HUES48 (cell line): ENCODE data around the gene TNFAIP1.

ENCODE experiments used
- H3K27ac ChIP-seq: one replicate; pipeline ENCODE4 v1.7.0; 2013; ENCODE audit warnings: low read depth, low read length, inconsistent platforms
- H3K27me3 ChIP-seq: 2 replicates; pipeline ENCODE4 v1.6.1; 2013; ENCODE audit warnings: mild to moderate bottlenecking, low read length; ENCODE audit not compliant: control insufficient read depth, insufficient read depth
- H3K36me3 ChIP-seq: 2 replicates; pipeline ENCODE4 v1.6.1; 2013; ENCODE audit warnings: low read length; ENCODE audit not compliant: control insufficient read depth, insufficient read depth
- H3K4me1 ChIP-seq: 2 replicates; pipeline ENCODE4 v1.6.1; 2013; ENCODE audit warnings: mild to moderate bottlenecking, low read length; ENCODE audit not compliant: control insufficient read depth, insufficient read depth
- H3K4me3 ChIP-seq: 2 replicates; pipeline ENCODE4 v1.5.1; 2013; ENCODE audit warnings: mild to moderate bottlenecking, low read depth, low read length
- H3K9ac ChIP-seq: 2 replicates; pipeline ENCODE4 v1.6.1; 2013; ENCODE audit warnings: mild to moderate bottlenecking, low read depth, low read length, moderate library complexity
- H3K9me3 ChIP-seq: 2 replicates; pipeline ENCODE4 v1.6.1; 2013; ENCODE audit warnings: low read length; ENCODE audit not compliant: control insufficient read depth, insufficient read depth

Gene TNFAIP1

GRCh38 chr17:28346746-28347246 is 11.2 kb downstream of the TNFAIP1 start:
- no peak overlapping the region for H3K9ac ChIP-seq
- peaks cover 16% of the 10 kb centered on the region for H3K4me1 ChIP-seq
- no peaks in the 10 kb centered on the region for H3K9me3 ChIP-seq
- peaks cover 96% of the 10 kb centered on the region for H3K36me3 ChIP-seq
- H3K27ac ChIP-seq = peak overlapping the region; percentile 86
- no peaks in the 10 kb centered on the region for H3K27me3 ChIP-seq
- no peak overlapping the region for H3K4me3 ChIP-seq

GRCh38 chr17:28347261-28347891 is 11.8 kb downstream of the TNFAIP1 start:
- Histone ChIP-seq H3K9ac (no peak overlapping the region), H3K27ac (peak overlapping the region; percentile 86), H3K9me3 (no peaks in the 10 kb centered on the region), H3K36me3 (peaks cover 95% of the 10 kb centered on the region), H3K27me3 (no peaks in the 10 kb centered on the region), H3K4me3 (no peak overlapping the region), H3K4me1 (peaks cover 16% of the 10 kb centered on the region)

- peaks cover 16% of the 10 kb centered on the region for H3K4me1 ChIP-seq
- peaks cover 95% of the 10 kb centered on the region for H3K36me3 ChIP-seq
- no peak overlapping the region for H3K4me3 ChIP-seq
- H3K27me3 ChIP-seq = no peaks in the 10 kb centered on the region
- H3K27ac ChIP-seq = no peak overlapping the region
- H3K9ac ChIP-seq = no peak overlapping the region
- no peaks in the 10 kb centered on the region for H3K9me3 ChIP-seq
Measured at GRCh38 chr17:28348979-28349378, 13.4 kb downstream of the TNFAIP1 start.

GRCh38 chr17:28350271-28350670 is 14.7 kb downstream of the TNFAIP1 start:
- H3K27me3 ChIP-seq = no peaks in the 10 kb centered on the region
- H3K4me3 ChIP-seq = no peak overlapping the region
- no peaks in the 10 kb centered on the region for H3K9me3 ChIP-seq
- H3K9ac ChIP-seq = no peak overlapping the region
- peaks cover 16% of the 10 kb centered on the region for H3K4me1 ChIP-seq
- H3K27ac ChIP-seq = no peak overlapping the region
- peaks cover 95% of the 10 kb centered on the region for H3K36me3 ChIP-seq

GRCh38 chr17:28357061-28357900 is 21.7 kb downstream of the TNFAIP1 start, which contains the start of gene POLDIP2:
Gene POLDIP2 (minus strand): TSS chr17:28357527. CDS start chr17:28357448, 79 bp downstream.
- peak within 1 kb of the TSS; percentile 86 for H3K9ac ChIP-seq
- no peaks in the 10 kb centered on the region for H3K27me3 ChIP-seq
- peaks cover 8% of the 10 kb centered on the region; the same call in 1 of the 2 replicates for H3K4me1 ChIP-seq
- peaks cover 57% of the 10 kb centered on the region for H3K36me3 ChIP-seq
- peak within 1 kb of the TSS; percentile 73 for H3K27ac ChIP-seq
- no peaks in the 10 kb centered on the region for H3K9me3 ChIP-seq
- H3K4me3 ChIP-seq = peak within 1 kb of the TSS; percentile 91

GRCh38 chr17:28357901-28358197 is 22.3 kb downstream of the TNFAIP1 start:
- peak overlapping the region; percentile 91 for H3K4me3 ChIP-seq
- H3K27ac ChIP-seq = peak overlapping the region; percentile 73
- peaks cover 59% of the 10 kb centered on the region for H3K36me3 ChIP-seq
- no peaks in the 10 kb centered on the region for H3K9me3 ChIP-seq
- H3K27me3 ChIP-seq = no peaks in the 10 kb centered on the region
- H3K9ac ChIP-seq = peak overlapping the region; percentile 86
- peaks cover 8% of the 10 kb centered on the region; the same call in 1 of the 2 replicates for H3K4me1 ChIP-seq

- Histone ChIP-seq H3K4me3 (no peak overlapping the region), H3K4me1 (peaks cover 3% of the 10 kb centered on the region; the same call in 1 of the 2 replicates), H3K36me3 (peaks cover 45% of the 10 kb centered on the region), H3K9me3 (no peaks in the 10 kb centered on the region), H3K27ac (no peak overlapping the region), H3K9ac (no peak overlapping the region), H3K27me3 (no peaks in the 10 kb centered on the region)
Measured at GRCh38 chr17:28363186-28363585, 27.6 kb downstream of the TNFAIP1 start.

- Histone ChIP-seq H3K27ac (no peak overlapping the region), H3K9ac (no peak overlapping the region), H3K9me3 (no peaks in the 10 kb centered on the region), H3K36me3 (peaks cover 45% of the 10 kb centered on the region), H3K4me1 (no peaks in the 10 kb centered on the region), H3K27me3 (no peaks in the 10 kb centered on the region), H3K4me3 (no peak overlapping the region)
Measured at GRCh38 chr17:28363776-28364650, 28.5 kb downstream of the TNFAIP1 start.

GRCh38 chr17:28364665-28365363 is 29.3 kb downstream of the TNFAIP1 start, which contains the start of gene SEBOX:
Gene SEBOX (minus strand): TSS chr17:28365199. CDS start chr17:28365151, 48 bp downstream.
- H3K27me3 ChIP-seq = no peaks in the 10 kb centered on the region
- H3K4me3 ChIP-seq = no peak within 1 kb of the TSS
- H3K27ac ChIP-seq = no peak within 1 kb of the TSS
- H3K36me3 ChIP-seq = peaks cover 40% of the 10 kb centered on the region
- no peaks in the 10 kb centered on the region for H3K9me3 ChIP-seq
- peaks cover 2% of the 10 kb centered on the region; the same call in 1 of the 2 replicates for H3K4me1 ChIP-seq
- no peak within 1 kb of the TSS for H3K9ac ChIP-seq

- Histone ChIP-seq H3K27ac (no peak overlapping the region), H3K36me3 (peaks cover 34% of the 10 kb centered on the region), H3K4me1 (peaks cover 7% of the 10 kb centered on the region)
Measured at GRCh38 chr17:28365487-28365886, 29.9 kb downstream of the TNFAIP1 start.

More at GRCh38 chr17:28365487-28365886, 29.9 kb downstream of the TNFAIP1 start:
- Histone ChIP-seq H3K27me3 (no peaks in the 10 kb centered on the region), H3K4me3 (no peak overlapping the region), H3K9ac (no peak overlapping the region), H3K9me3 (no peaks in the 10 kb centered on the region)
